Pulmonary artery endothelial cell (primary cell): ENCODE data around the gene AAMP. TPM values are rescaled to one million over a fixed set of nuclear protein-coding genes. Genes with fewer than 3 reads are reported as not detected.
"Not testable (repeated sequence)": the region's sequence is repeated elsewhere in the genome, so short reads cannot be mapped to it uniquely, and the experiment has no call there.

ENCODE experiments used
- DNase-seq: peaks from one replicate; pipeline ENCODE4 v3.0.0-alpha.2; 2011; ENCODE audit warnings: low read depth, low spot score
- total RNA-seq: library from RNA; depleted of rRNA; stranded (reverse); fragments of >200 nt; gene quantifications from 2 replicates; pipeline ENCODE4 v1.2.3, GENCODE V29; 2014

The AAMP gene
- total RNA-seq, 1 donor from 2014 or later = 162 TPM

- DNase-seq = no peak
These were observed 4.6 kb upstream of the AAMP start for GRCh38 chr2:218274586-218274985.

DNA sequence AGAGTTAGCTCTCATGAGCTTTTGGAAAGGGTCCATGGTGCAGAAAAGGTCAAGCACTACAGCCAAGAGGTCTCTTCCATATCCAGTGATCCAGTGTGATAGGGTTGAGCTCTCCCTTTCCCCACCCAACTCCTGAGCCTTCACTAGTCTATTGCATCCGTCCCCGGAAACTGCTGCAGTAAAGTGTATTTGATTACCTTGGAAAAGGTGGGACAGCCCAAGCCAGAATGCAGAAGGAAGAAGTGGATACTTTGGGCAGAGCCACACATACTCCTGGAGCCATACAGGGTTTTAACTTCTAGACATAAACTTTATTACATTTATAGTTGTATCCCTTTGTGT, 3.9 kb upstream of the AAMP start:
- DNase-seq = no peak

GRCh38 chr2:218273214-218273907, 3.4 kb upstream of the AAMP start:
- DNase-seq = not testable (repeated sequence)

DNA sequence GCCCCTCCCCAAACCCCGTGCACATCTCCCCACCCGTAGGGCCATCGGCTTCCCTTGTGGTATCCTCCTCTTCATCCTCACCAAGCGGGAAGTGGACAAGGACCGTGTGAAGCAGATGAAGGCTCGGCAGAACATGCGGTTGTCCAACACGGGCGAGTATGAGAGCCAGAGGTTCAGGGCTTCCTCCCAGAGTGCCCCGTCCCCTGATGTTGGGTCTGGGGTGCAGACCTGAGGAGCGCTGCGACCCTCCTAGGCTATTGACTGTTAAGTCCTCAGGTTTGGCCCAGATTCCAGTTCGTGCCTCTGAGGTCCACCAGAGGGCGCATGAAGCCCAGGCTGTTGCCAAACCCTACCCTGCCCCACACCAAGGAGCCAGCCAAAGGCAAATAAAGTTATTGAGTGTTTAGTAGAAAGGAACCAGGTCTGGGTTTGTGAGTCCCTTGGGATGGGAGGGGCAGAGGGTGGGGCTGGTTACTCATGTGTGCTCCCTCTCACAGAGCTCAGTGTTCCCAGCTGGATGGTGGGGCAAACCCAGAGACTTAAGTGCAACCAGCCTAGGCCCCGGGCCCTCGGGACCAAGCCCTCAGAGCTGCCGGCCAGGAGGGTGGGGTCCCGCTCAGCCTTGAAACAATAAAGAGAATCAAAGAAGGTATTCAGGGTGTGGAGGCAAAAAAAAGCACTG, 2.7 kb upstream of the AAMP start:
- no peak for DNase-seq

GRCh38 chr2:218271865-218272530, 2.1 kb upstream of the AAMP start:
- DNase-seq = no peak

DNA sequence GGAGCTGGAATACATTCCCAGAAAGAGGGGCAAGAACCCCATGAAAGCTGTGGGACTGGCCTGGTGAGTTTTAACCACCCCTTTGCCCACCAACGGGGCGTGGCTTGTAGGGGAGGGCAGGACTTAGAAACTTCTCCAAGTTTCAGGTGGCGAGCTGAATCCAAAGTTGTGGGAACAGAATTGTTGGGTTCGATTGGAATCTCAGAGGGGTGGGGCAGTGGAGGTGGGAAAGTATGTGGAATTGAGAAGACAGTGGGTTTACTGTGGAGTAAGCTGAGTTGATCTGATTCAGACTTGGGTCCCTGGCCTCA, 1.5 kb upstream of the AAMP start:
- DNase-seq = no peak

GRCh38 chr2:218270721-218271486, 967 bp upstream of the AAMP start:
- DNase-seq = no peak

DNA sequence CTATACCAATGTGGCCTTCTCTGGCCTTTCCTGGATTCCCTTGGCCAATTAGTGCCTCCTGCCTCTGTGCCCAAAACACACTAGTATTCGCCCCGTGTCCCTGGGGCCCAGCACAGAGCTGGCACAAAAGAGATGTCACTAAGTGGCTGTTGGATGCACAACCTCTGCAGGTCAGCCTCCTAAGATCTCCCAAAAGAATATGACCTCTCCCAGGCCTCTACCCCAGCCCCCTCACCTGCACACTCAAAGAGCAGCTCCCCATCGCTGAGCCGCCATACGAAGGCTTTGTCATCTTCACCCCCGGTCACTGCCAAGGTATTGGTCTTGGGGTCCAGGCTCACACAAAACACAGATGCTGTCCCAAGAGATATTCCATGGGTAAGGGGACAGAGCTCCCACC, 2.7 kb downstream of the AAMP start:
- DNase-seq = no peak

DNA sequence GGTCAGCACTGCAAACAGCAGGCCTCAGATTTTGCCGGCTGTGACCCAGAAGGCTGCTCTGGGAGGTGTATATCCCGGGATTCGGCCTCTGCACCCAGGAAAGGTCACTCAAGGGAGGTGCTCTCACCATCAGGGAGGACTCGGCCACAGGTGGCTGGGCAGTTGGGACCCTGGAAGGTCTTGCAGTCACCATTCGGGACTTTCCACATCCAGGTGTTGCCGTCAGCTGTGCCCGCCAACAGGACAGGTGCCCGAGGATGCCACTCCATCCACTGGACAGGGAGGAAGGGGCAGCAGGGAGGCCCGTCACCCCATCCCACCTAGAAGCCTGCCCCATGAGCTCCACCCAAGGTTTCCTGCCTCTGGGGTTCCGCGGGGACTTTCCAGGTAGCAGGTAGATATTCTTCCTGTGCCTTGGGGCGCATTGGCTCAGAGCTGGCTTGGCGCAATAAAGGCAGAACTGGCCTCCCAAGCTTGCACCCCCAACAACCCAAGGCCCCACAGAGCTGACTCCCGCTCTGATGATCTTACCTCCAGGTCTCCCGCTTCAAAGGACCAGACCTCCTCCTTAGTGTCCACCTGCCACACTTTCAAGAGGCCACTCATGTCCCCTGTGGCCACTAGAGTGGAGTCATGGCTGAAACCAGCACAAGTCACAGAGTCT, 3.5 kb downstream of the AAMP start:
- no peak for DNase-seq

DNA sequence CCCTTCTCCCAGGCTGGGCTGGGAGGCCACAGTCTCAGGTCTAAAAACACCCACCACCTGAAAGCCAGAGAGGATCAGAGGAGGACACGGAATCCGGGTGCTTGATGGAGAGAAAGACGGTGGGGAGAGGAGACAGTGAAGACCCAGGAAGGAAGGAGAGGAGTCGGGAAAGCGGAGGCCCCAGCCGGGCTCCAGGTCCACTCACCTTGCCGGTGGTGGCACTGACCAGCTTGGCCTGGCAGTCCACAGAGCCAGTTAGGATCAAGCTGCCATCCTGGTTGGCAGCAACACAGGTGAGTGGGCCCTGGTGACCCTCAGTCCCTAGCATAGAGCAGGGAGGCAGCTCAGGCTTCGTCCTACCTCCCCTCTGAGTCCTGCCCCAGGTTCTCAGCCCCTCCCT, 4.3 kb downstream of the AAMP start:
- DNase-seq = no peak

DNA sequence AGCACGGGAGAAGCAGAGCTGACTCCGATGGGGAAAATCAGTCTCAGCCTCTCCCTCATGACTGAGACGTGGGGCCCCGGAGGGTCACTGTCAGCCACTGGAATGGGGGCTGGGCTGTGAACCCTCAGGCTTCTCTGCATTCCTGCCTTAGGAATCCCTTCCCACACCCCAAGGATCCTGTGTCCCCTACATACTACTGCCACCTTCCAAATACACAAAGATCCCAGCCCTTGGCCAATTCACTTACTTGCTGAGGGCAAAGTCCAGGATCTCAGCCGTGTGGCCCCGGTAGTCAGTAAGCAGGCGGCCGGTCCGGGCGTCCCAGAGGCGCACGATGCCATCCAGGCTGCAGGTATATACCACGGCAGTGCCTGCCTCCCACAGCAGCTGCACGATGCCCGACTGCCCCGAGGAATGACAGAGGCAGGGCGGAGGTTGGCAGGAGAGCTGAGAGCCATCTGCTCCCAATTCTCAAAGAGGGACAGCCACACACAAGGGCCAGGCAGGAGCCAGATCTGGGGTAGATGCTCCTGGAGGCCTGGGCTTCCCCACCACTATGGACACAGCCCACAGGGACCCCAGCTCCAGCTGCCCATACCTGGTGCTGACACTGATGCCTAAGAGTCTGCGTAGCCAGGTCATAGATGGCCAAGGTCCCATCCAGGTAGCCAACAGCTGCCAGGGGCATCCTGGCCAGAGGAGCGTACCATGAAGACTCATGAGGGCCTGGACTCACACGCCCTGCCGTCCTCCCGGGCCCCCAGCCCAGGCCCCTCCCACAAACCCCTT, 5.0 kb downstream of the AAMP start:
- DNase-seq = no peak

DNA sequence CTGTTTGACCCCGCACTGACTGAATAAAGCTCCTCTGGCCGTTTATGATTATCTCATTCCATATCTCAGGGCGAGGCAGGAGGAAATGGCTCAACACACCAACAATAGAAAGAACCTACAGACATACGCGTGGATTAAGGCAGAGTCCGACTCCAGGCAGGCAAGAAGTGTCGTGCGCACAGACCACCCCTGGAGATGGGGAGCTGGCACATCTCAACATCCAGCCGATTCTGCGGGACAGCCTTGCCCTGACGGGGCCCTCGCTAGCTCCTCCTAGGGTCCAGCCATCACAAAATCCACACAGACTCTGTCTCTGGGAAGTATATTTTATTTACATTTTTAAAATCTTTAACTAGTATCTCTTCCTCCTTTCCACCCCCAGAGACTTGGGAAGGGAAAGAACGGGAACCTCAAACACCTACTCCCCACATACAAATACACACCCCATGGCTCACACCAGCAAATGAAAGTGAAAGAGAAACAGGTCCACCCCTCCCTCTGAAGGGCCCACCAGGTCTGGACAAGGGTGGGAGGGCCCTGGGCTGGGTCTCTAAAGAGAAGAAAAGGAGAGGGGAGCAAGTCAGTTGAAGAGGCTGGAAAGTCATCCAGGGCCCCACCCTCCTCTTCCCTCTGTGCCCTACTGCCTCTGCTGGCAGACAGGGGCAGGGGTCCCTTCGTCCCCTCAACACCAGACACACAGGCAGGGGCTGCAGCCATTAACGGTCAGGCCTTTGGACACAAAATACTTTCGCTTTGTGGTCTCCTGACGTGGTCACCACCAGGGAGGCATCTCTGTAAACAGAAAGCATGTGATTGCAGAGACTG, 5.9 kb downstream of the AAMP start:
- no peak for DNase-seq

DNA sequence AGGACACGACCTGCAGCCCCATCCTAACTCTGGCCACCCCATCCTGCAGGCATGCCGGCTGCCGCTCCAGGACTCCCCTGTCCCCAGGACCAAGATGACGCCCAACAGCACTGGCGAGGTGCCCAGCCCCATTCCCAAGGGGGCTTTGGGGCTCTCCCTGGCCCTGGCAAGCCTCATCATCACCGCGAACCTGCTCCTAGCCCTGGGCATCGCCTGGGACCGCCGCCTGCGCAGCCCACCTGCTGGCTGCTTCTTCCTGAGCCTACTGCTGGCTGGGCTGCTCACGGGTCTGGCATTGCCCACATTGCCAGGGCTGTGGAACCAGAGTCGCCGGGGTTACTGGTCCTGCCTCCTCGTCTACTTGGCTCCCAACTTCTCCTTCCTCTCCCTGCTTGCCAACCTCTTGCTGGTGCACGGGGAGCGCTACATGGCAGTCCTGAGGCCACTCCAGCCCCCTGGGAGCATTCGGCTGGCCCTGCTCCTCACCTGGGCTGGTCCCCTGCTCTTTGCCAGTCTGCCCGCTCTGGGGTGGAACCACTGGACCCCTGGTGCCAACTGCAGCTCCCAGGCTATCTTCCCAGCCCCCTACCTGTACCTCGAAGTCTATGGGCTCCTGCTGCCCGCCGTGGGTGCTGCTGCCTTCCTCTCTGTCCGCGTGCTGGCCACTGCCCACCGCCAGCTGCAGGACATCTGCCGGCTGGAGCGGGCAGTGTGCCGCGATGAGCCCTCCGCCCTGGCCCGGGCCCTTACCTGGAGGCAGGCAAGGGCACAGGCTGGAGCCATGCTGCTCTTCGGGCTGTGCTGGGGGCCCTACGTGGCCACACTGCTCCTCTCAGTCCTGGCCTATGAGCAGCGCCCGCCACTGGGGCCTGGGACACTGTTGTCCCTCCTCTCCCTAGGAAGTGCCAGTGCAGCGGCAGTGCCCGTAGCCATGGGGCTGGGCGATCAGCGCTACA, 7.0 kb downstream of the AAMP start:
- DNase-seq = no peak

DNA sequence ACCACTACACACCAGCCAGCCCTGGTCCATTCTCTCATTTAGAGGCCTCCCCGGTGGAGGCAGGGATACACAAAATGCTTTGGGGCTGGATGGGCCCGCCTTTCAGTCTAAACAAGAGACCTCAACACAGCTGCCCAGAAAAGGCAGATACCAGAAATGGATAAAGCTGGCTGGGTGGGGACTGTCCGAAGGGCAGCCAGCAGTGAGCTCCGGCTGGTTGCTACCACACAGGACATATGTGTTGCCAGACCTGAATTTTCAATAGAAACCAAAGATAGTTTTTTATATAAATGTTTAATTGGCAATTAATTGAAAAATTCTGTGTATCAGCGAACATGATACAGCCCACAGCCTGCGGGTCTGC, 7.7 kb downstream of the AAMP start:
- no peak for DNase-seq

DNA sequence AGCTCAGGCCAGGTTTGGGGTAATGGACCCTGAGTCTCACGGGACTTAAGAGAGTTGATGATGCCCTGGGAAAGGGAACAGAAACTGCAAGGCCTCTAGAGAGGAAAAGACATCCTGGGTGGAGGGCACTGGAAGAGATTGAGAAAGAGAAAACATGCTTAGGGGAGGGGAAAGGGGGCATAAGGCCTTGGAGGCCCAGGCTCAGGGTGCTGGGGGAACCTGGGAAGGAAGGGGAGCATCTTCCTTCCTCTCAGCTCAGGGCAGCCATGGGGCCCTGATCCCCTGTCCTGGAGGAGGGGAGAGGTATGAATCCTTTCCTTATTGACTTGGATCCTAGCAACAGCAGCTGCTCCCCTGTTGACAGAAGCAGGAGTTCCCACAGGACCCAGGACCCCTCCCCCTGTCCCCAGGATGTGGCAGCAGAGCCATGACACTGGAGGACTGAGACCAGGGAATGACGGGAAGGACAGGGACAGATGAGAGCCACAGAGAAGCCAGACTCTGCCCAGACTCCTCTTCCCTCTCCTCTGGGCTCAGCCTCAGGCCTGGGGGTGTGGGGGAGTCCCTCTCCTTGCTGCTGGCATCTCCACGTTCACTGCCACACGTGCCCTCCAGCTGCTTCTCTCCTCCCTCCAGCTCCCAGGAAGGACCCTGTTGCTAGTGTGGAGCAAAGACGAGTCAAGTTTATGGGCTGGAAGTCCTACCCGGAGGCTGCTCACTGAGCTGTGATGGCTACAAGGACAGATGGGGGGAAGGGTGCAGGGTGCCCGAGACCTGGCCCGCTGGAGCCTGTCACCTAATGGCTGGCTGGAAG, 8.3 kb downstream of the AAMP start:
- DNase-seq = no peak

GRCh38 chr2:218260742-218261422, 9.1 kb downstream of the AAMP start, which contains the start of gene GPBAR1:
GPBAR1 (plus strand) TSS chr2:218261015; CDS start chr2:218262725, 1,710 bp downstream.
- DNase-seq = no peak

DNA sequence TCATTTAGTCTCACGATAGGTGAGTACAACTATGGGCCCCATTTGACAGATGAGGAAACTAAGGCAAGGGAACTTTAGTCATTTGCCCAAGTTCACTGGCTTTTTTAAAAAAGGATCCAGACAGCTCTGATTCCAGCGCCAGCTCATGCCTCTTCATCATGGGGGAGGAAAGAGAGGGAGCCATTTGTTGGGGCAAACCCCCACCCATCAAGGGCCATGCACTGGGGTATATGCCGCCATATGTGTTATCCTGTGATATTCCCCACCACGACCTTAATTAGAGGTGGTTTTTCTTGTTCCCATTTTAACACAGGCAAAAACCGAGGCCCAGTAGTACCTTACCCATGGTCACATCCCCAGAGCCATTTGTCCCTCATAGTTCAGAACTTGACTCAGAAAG, 9.8 kb downstream of the AAMP start:
- DNase-seq = no peak
